Parathyroid adenoma (tissue), 2 donors: Measurements from ENCODE around the gene CA9.
A peak's percentile ranks its signal among the peaks of the same experiment; 100 is the strongest.

Source experiments
- H2AFZ ChIP-seq: fragments of 300-600 bp; sonication (generic); one replicate; pipeline ENCODE4 v1.7.0; 2017; ENCODE audit warnings: antibody characterized with exemption, mild to moderate bottlenecking
- H3K27ac ChIP-seq: fragments of 300-600 bp; sonication (generic); one replicate; pipeline ENCODE4 v1.7.0; 2017
- H3K27me3 ChIP-seq: fragments of 300-600 bp; sonication (generic); one replicate; pipeline ENCODE4 v1.7.0; 2017; ENCODE audit warnings: low read length; ENCODE audit not compliant: control insufficient read depth, insufficient read depth
- H3K36me3 ChIP-seq: fragments of 300-600 bp; sonication (generic); one replicate; pipeline ENCODE4 v1.7.0; 2017; ENCODE audit warnings: low read length; ENCODE audit not compliant: control insufficient read depth, insufficient read depth
- H3K4me1 ChIP-seq: fragments of 300-600 bp; sonication (generic); one replicate; pipeline ENCODE4 v1.7.0; 2017; ENCODE audit warnings: control low read depth
- H3K4me2 ChIP-seq: fragments of 300-600 bp; sonication (generic); one replicate; pipeline ENCODE4 v1.7.0; 2017; ENCODE audit warnings: low read length
- H3K4me3 ChIP-seq: fragments of 300-600 bp; sonication (generic); one replicate; pipeline ENCODE4 v1.7.0; 2017; ENCODE audit warnings: low read depth, low read length
- H3K79me2 ChIP-seq: fragments of 300-600 bp; sonication (generic); one replicate; pipeline ENCODE4 v1.7.0; 2017; ENCODE audit warnings: control low read depth
- H3K9ac ChIP-seq: fragments of 300-600 bp; sonication (generic); one replicate; pipeline ENCODE4 v1.7.0; 2017; ENCODE audit warnings: mild to moderate bottlenecking
- H3K9me3 ChIP-seq: fragments of 300-600 bp; sonication (generic); one replicate; pipeline ENCODE4 v1.7.0; 2017; ENCODE audit warnings: low read length; ENCODE audit not compliant: control insufficient read depth
- CTCF ChIP-seq: fragments of 300-600 bp; sonication (generic); IDR thresholded peaks from one replicate; pipeline ENCODE4 v1.7.0; 2017; ENCODE audit warnings: antibody characterized with exemption, mild to moderate bottlenecking
- donor health status: primary hyperparathyroidism.

Gene CA9

DNA sequence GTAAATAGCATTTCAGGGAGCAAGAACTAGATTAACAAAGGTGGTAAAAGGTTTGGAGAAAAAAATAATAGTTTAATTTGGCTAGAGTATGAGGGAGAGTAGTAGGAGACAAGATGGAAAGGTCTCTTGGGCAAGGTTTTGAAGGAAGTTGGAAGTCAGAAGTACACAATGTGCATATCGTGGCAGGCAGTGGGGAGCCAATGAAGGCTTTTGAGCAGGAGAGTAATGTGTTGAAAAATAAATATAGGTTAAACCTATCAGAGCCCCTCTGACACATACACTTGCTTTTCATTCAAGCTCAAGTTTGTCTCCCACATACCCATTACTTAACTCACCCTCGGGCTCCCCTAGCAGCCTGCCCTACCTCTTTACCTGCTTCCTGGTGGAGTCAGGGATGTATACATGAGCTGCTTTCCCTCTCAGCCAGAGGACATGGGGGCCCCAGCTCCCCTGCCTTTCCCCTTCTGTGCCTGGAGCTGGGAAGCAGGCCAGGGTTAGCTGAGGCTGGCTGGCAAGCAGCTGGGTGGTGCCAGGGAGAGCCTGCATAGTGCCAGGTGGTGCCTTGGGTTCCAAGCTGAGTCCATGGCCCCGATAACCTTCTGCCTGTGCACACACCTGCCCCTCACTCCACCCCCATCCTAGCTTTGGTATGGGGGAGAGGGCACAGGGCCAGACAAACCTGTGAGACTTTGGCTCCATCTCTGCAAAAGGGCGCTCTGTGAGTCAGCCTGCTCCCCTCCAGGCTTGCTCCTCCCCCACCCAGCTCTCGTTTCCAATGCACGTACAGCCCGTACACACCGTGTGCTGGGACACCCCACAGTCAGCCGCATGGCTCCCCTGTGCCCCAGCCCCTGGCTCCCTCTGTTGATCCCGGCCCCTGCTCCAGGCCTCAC is at the start of gene CA9:
TSS of gene CA9 (plus strand) at position 797 of the 893 bp plus-strand sequence. CDS start at position 829, 32 bp downstream.
- no peak within 1 kb of the TSS for H3K27ac ChIP-seq
- no peak within 1 kb of the TSS for H3K4me3 ChIP-seq
- no peak within 1 kb of the TSS for H3K4me2 ChIP-seq
- no peaks in the 10 kb centered on the region for H3K36me3 ChIP-seq
- H3K79me2 ChIP-seq, result no peaks in the 10 kb centered on the region
- H3K27me3 ChIP-seq, result no peaks in the 10 kb centered on the region
- peaks cover 7% of the 10 kb centered on the region for H3K4me1 ChIP-seq
- no peaks in the 10 kb centered on the region for H3K9me3 ChIP-seq
- H3K9ac ChIP-seq, result no peak within 1 kb of the TSS
- H2AFZ ChIP-seq, result peak within 1 kb of the TSS; percentile 50
- no peak for TF ChIP-seq CTCF

DNA sequence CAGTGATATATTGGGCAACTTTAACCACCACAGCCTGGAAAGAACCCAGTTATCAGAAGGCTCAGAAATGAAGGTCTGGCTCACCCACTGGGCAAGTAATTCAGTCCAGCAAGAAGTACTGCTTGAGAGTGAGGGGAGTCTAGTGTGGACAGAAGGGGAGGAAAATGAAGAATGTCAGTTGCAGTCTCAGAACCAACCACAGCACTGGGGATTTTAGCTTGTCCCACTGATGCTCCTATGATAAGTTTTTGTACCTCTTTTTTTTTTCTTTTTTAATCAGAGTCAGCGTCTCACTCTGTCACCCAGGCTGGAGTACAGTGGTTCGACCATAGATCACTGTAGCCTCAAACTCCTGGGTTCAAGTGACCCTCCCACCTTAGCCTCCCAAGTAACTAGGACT is 46.2 kb upstream of the CA9 start:
- no peaks in the 10 kb centered on the region for H3K27me3 ChIP-seq
- H3K9me3 ChIP-seq, result no peaks in the 10 kb centered on the region
- no peaks in the 10 kb centered on the region for H3K36me3 ChIP-seq
- H3K9ac ChIP-seq, result no peak overlapping the region
- no peaks in the 10 kb centered on the region for H3K79me2 ChIP-seq
- no peak overlapping the region for H3K4me2 ChIP-seq
- no peak overlapping the region for H3K27ac ChIP-seq
- H3K4me1 ChIP-seq, result no peaks in the 10 kb centered on the region
- H2AFZ ChIP-seq, result no peak overlapping the region
- TF ChIP-seq CTCF, result no peak
- no peak overlapping the region for H3K4me3 ChIP-seq

GRCh38 chr9:35628389-35628991 is 45.2 kb upstream of the CA9 start:
- no peaks in the 10 kb centered on the region for H3K36me3 ChIP-seq
- H3K9ac ChIP-seq, result no peak overlapping the region
- no peak overlapping the region for H3K4me2 ChIP-seq
- H3K79me2 ChIP-seq, result no peaks in the 10 kb centered on the region
- H3K9me3 ChIP-seq, result no peaks in the 10 kb centered on the region
- no peak overlapping the region for H3K4me3 ChIP-seq
- no peaks in the 10 kb centered on the region for H3K4me1 ChIP-seq
- TF ChIP-seq CTCF, result no peak
- no peak overlapping the region for H2AFZ ChIP-seq
- no peak overlapping the region for H3K27ac ChIP-seq
- H3K27me3 ChIP-seq, result no peaks in the 10 kb centered on the region

DNA sequence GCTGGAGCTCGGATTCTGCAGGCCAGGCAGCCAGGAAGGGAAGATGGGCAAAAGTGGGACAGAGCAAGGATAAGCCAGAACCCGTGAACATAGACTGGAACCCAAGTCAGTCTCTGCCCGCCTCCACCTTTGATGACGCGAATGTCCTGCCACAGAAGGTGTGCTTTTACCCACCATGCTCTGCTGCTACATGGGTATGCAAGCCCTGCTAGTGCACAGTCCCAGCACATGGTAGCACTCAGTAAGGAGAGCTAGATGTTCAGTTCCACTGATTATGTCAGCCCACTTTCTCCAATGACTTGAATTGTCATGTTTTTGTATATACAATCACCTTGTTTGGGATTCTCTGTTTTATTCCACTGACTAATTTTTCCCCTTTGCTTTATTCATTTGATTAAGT is 44.1 kb upstream of the CA9 start:
- Histone ChIP-seq H3K4me3 (no peak overlapping the region), H3K4me1 (no peaks in the 10 kb centered on the region), H3K27ac (no peak overlapping the region), H3K79me2 (no peaks in the 10 kb centered on the region), H3K9me3 (no peaks in the 10 kb centered on the region), H3K36me3 (no peaks in the 10 kb centered on the region), H3K27me3 (no peaks in the 10 kb centered on the region), H3K4me2 (no peak overlapping the region), H3K9ac (no peak overlapping the region), H2AFZ (no peak overlapping the region)
- no peak for TF ChIP-seq CTCF
